Sciatic nerve (tissue), 2 donors: ENCODE data around the gene CCDC33. TPM values are rescaled to one million over a fixed set of nuclear protein-coding genes. Genes with fewer than 3 reads are reported as not detected.

ENCODE experiments used
- ATAC-seq: fragments of 200-7000 bp; cut with Tn5 transposase; one replicate; pipeline ENCODE4 v1.9.1; 2020; ENCODE audit warnings: mild to moderate bottlenecking, moderate library complexity
- DNase-seq: peaks from one replicate; pipeline ENCODE4 v3.0.0-alpha.2; 2020; ENCODE audit warnings: low spot score
- intact Hi-C: fragments of 100-400 bp; cut with DNase I; formaldehyde crosslinking; loops from one replicate; pipeline ENCODE4 v1.14.2; 2022
- total RNA-seq: library from RNA; stranded (reverse); fragmentation: NEBNext Ultra II Directional; extraction: Animal tissue kit (Norgen Biotek cat#: 25700); gene quantifications from one replicate; pipeline ENCODE4 v1.2.1, GENCODE V29; 2021
- donor health status: DM: no; HTN: no; CAD: no.
- donor health status: DM: no; HTN: no; CAD: no.

The CCDC33 gene
- total RNA-seq, 1 donor from 2014 or later: not detected

GRCh38 chr15:74365598-74366445 lies 129.7 kb downstream of the CCDC33 start:
- DNase-seq: peak; percentile 76
- intact Hi-C loops: no loop called here
- peak; percentile 94 for ATAC-seq

DNA sequence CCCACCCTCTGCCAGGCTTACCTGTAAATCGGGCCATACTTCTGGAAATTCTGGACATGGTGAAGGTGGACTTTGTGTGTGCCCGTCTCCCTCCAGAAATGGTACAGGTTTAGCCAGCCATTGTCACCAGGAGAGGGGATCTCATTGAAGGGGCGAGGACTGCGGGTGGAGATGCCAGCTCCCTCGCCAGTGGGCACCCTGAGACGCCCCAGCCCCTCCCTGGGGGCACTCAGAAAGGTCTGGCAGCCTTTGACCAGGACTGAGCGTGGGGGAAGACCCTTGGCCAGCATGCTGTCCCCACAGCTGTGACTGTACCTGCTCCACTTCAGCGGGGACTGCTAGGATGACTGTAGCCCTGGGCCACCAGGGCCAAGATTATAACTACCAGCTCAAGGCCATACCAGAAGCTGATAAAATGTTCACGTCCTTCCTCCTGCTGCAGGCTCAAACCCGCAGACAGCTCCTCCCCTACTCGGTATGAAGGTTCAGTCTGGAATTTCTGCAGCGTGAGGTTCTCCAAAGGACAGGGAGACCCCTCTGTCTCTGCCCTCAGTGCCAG lies 131.2 kb downstream of the CCDC33 start, which contains the start of gene CYP11A1:
Gene CYP11A1, minus strand, starts transcription at position 351 of the 559 bp plus-strand sequence. Its CDS starts 61 bp downstream, at position 290.
- DNase-seq: peak; percentile 48
- intact Hi-C loops: no loop called here
- no peak for ATAC-seq

GRCh38 chr15:74368121-74368520 lies 132.0 kb downstream of the CCDC33 start:
- no peak for ATAC-seq
- peak; percentile 6 for DNase-seq

DNA sequence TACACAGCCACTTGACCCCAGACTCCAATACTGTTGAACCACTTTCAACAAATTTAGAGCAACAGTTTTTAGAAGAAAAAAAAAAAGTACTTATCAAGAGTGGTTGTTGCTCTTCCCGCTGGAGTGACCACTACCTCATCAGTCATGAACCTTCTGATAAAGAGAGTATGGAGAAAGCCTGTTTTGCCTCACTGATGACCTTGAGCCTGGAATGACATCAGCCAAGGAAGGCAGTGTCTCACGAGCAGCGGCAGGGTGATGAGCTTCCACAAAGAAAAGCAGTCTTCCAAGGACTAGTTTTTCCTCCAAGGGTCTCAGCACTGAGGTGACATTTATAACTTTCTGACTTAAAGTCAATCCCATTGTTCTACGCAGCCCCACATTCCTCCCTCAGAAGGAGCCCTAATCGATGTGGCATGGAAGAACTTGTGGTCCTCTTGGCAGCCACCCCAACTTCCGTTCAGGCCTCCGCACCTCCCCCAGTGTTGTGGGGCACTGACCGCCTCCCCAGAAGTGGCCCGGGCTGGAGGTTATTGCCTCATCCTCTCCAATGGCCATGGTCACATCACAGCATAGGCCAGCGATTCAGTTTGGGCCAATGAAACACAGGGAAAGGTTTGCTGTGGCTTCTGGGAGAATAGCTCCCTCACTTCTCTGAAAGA lies 133.1 kb downstream of the CCDC33 start:
- peak; percentile 56 for DNase-seq

More at GRCh38 chr15:74368121-74368520, 132.0 kb downstream of the CCDC33 start:
- intact Hi-C loops: no loop called here

DNA sequence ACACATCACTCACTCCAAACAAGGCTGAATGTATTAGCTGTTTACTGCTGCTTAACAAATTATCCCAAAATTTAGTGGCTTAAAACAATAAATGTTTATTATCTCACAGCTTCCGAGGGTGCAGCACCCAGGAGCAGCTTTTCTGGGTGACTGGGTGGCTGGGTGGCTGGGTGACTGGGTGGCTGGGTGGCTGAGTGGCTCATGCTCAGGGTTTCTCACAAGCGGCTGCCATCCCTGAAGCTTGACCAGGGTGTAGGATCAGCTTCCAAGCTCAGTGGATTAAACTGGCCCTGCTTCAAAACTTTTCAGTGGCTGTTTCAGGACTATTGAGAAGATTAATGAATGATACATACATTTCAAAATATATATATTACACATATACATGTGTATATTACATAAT lies 133.6 kb downstream of the CCDC33 start:
- intact Hi-C loops: loop anchor here (5.0 kb wide), 2 partner anchors 248 to 263 kb away; partner anchors contain the start of gene CLK3
- DNase-seq: peak; percentile 27
- no peak for ATAC-seq

More for the DNA sequence above, 133.1 kb downstream of the CCDC33 start:
- no peak for ATAC-seq
- intact Hi-C loops: no loop called here

- DNase-seq (peak; percentile 27), ATAC-seq (no peak)
- intact Hi-C loops: loop anchor here (5.0 kb wide), 2 partner anchors 247 to 262 kb away; partner anchors contain the start of gene CLK3
Observed at GRCh38 chr15:74370471-74370870, 134.3 kb downstream of the CCDC33 start.

GRCh38 chr15:74373056-74373650 lies 137.0 kb downstream of the CCDC33 start:
- intact Hi-C loops: loop anchor here (5.0 kb wide), 2 partner anchors 244 to 259 kb away; partner anchors contain the start of gene CLK3
- no peak for DNase-seq
- no peak for ATAC-seq

- ATAC-seq (peak; percentile 98), DNase-seq (peak; percentile 93)
- intact Hi-C loops: loop anchor here (5.0 kb wide), 2 partner anchors 243 to 258 kb away; partner anchors contain the start of gene CLK3
Observed at GRCh38 chr15:74373731-74374647, 137.9 kb downstream of the CCDC33 start.

GRCh38 chr15:74374648-74375302 lies 138.6 kb downstream of the CCDC33 start:
- ATAC-seq (no peak), DNase-seq (no peak)
- intact Hi-C loops: loop anchor here (5.0 kb wide), 2 partner anchors 243 to 258 kb away; partner anchors contain the start of gene CLK3

GRCh38 chr15:74375303-74375693 lies 139.2 kb downstream of the CCDC33 start:
- intact Hi-C loops: no loop called here
- DNase-seq (peak; percentile 92), ATAC-seq (peak; percentile 70)

DNA sequence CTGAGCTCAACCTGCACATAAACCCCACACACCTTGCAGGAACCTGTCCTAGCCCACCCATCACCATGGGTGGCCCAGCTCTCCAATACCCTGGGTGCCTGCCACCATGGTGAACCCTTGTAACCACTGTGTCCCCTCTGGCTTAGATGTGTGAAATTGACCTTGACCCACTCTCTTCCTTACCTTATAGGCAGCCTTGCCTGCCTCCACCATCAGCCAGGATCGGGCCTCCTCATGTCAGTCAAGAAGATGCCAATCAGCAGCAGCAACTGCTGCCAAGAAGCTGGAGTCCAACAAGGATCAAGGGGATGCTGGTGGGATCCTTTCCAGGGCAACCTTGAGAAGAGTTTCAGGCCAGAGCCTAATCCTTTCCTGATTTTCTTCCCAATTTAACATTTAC lies 140.1 kb downstream of the CCDC33 start:
- DNase-seq (peak; percentile 53), ATAC-seq (no peak)

DNA sequence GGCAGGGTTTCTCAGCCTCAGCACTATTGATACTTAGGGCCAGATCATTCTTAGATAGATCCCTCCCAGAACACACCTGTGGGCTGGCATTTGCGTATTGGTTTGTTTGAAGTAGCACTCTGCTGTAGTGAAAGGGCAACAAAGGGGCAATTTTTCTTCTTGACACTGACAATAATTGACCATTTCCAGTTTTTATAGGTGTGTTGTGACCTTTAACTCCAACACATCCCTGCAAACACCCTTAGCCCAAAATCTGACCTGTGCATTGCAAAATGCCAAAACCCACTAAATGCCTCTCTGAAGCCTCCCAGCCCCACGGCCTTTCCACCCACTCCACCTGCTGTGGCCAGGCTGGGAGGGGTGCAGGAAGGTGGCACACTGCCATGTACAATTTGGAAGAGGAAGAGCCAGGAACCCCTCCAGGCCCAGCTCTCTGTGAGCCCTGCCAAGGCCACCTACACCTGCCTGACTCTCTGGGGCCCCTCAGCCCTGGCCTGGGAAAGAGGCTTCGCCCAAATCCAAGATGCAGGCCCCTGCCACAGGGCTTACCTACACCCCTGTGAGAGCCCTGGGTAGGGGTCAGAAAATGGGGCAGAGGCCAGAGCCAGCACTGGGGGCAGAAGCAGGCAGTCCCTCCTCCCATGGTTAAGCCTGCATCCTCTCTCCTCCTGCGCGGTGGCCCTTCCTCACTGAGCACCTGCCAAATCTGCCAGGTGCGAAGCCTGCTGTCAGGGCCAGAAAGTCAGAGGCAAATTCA lies 140.9 kb downstream of the CCDC33 start:
- ATAC-seq: no peak
- DNase-seq: peak; percentile 45
- intact Hi-C loops: no loop called here

More for the DNA sequence above, 140.1 kb downstream of the CCDC33 start:
- intact Hi-C loops: no loop called here

GRCh38 chr15:74377831-74378766 lies 142.0 kb downstream of the CCDC33 start:
- DNase-seq (no peak), ATAC-seq (no peak)
- intact Hi-C loops: no loop called here

GRCh38 chr15:74378848-74379247 lies 142.7 kb downstream of the CCDC33 start:
- ATAC-seq (no peak), DNase-seq (no peak)
- intact Hi-C loops: no loop called here

DNA sequence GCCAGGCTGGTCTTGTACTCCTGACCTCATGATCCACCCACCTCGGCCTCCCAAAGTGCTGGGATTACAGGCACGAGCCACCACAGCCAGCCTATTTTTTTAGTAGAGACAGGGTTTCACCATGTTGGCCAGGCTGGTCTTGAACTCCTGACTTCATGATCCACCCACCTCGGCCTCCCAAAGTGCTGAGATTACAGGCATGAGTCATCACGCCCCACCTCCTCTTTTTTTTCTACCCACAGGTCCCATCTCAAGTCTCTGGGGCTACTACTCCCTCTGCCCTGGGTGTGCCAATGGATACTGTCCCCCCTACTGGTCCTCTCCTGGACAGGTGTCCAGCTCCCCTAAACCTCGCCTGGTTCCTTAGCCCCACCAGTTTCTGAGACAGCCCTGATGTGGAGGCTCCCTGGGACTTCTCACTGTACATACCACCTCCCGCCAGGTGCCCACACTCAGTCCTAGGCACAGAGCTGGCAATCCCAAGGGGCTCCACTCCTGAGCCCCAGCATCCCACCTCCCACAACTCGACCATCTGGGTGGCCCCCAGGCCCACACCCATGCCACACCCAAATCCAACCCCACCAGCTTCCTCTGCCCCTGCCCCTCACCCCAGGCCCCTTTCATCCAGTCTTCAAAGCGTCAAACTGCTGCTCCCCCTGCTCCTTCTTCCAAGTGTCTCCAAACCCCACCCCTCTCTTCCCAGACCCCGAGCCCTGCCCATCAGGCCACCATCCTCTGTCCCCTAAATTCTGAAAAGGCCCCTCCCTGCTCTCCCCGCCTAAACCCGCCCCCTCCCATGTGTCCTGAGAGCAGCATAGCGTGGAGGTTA lies 144.4 kb downstream of the CCDC33 start:
- ATAC-seq (no peak), DNase-seq (no peak)
- intact Hi-C loops: loop anchor here (5.0 kb wide), 1 partner anchor 387 kb away; no protein-coding TSS in a partner anchor
